HEK293T (cell line): Measurements from ENCODE around the gene CPSF4L.
"Not testable (repeated sequence)": the region's sequence is repeated elsewhere in the genome, so short reads cannot be mapped to it uniquely, and the experiment has no call there.

Experiments
- CTCF ChIA-PET: fragments of 350-600 bp; formaldehyde crosslinking; extraction: SDS; loops from one replicate; lab custom pipeline; 2021; ENCODE audit warnings: antibody characterized with exemption, inconsistent platforms; lab: Yijun Ruan, JAX
- POLR2A ChIA-PET: fragments of 350-600 bp; formaldehyde crosslinking; extraction: SDS; loops from one replicate; lab custom pipeline; 2020; ENCODE audit warnings: antibody characterized with exemption, inconsistent platforms; lab: Yijun Ruan, JAX
- DNase-seq: peaks from one replicate; pipeline ENCODE4 v3.0.0; 2012; ENCODE audit warnings: mixed read lengths; ENCODE audit errors: extremely low spot score
- ARNT ChIP-seq: fragments of 450-650 bp; IDR thresholded peaks from 2 replicates; pipeline ENCODE4 v1.6.1; 2017; ENCODE audit warnings: mild to moderate bottlenecking
- BHLHE40 ChIP-seq: fragments of 450-650 bp; IDR thresholded peaks from 2 replicates; pipeline ENCODE4 v1.6.1; 2016; ENCODE audit warnings: mild to moderate bottlenecking, moderate library complexity, borderline replicate concordance
- CTBP1 ChIP-seq: fragments of 450-650 bp; IDR thresholded peaks from 2 replicates; pipeline ENCODE4 v1.6.1; 2016; ENCODE audit warnings: borderline replicate concordance
- ELF4 ChIP-seq: fragments of 450-650 bp; IDR thresholded peaks from 2 replicates; pipeline ENCODE4 v1.6.1; 2017; ENCODE audit warnings: antibody characterized with exemption
- FOXA1 ChIP-seq: fragments of 450-650 bp; IDR thresholded peaks from 2 replicates; pipeline ENCODE4 v1.6.1; 2016; ENCODE audit warnings: mild to moderate bottlenecking
- FOXK2 ChIP-seq: fragments of 450-650 bp; IDR thresholded peaks from 2 replicates; pipeline ENCODE4 v1.6.1; 2016; ENCODE audit warnings: mild to moderate bottlenecking
- FOXM1 ChIP-seq: fragments of 450-650 bp; IDR thresholded peaks from 2 replicates; pipeline ENCODE4 v1.6.1; 2017; ENCODE audit warnings: mild to moderate bottlenecking, borderline replicate concordance
- HDGF ChIP-seq: fragments of 450-650 bp; IDR thresholded peaks from 2 replicates; pipeline ENCODE4 v1.6.1; 2017; ENCODE audit warnings: antibody characterized with exemption, borderline replicate concordance
- L3MBTL2 ChIP-seq: fragments of 450-650 bp; conservative IDR thresholded peaks from 2 replicates; pipeline ENCODE4 v1.6.1; 2016; ENCODE audit warnings: mild to moderate bottlenecking
- LEF1 ChIP-seq: fragments of 450-650 bp; IDR thresholded peaks from 2 replicates; pipeline ENCODE4 v1.6.1; 2017; ENCODE audit warnings: mild to moderate bottlenecking, borderline replicate concordance
- NFRKB ChIP-seq: fragments of 450-650 bp; IDR thresholded peaks from 2 replicates; pipeline ENCODE4 v1.6.1; 2016; ENCODE audit warnings: mild to moderate bottlenecking, moderate library complexity
- PKNOX1 ChIP-seq: fragments of 450-650 bp; IDR thresholded peaks from 2 replicates; pipeline ENCODE4 v1.6.1; 2016
- SP1 ChIP-seq: fragments of 450-650 bp; IDR thresholded peaks from 2 replicates; pipeline ENCODE4 v1.6.1; 2017
- TARDBP ChIP-seq: fragments of 450-650 bp; IDR thresholded peaks from 2 replicates; pipeline ENCODE4 v1.6.1; 2016
- ZNF384 ChIP-seq: fragments of 450-650 bp; IDR thresholded peaks from 2 replicates; pipeline ENCODE4 v1.6.1; 2016

The CPSF4L gene

DNA sequence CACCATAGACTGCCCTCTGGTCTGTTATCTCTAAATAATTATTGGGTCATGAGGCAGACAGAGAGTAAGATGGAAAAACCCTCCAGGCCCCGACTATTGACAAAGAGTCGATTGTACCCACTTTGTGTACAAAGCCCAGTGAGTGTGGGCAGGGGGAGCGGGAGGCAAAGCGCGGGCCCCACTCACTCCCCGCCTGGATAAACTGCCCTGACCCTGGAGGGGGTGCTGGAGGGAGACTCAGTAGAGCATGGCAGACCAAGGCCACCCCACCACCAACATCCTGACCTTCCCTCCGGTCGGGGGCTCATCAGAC is 11.2 kb upstream of the CPSF4L start:
- CTCF ChIA-PET, result no interaction called here
- POLR2A ChIA-PET, result no interaction called here
- TF ChIP-seq SP1 (no peak), CTBP1 (no peak), ZNF384 (no peak), L3MBTL2 (no peak)
- no peak for DNase-seq

GRCh38 chr17:73271072-73271471 is 9.4 kb upstream of the CPSF4L start:
- no peak for DNase-seq
- POLR2A ChIA-PET, result interaction anchor here (0.9 kb wide), 1 partner anchor 41 kb away, joined by 3 read pairs; the partner anchor contains the start of gene CDC42EP4
- CTCF ChIA-PET, result interaction anchor here (0.6 kb wide), 1 partner anchor 99 kb away, joined by 3 read pairs; no protein-coding TSS in a partner anchor
- TF ChIP-seq ELF4 (no peak), FOXK2 (no peak)

DNA sequence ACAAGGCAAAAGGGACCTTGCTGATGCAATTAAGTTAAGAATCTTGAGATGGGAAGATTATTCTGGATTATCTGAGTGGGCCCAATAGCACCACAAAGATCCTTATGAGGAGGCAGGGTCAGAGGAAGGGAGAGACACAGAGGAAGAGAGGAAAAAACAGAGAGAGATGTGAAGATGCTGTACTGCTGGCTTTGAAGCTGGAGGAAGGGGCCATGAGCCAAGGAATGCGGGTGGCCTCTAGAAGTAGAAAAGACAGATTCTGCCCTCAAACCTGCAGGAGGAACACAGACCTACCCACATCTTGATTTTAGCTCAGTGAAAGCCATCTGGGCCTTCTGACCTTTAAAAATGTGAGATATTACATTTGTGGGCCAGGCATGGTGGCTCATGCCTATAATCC is 8.1 kb upstream of the CPSF4L start:
- TF ChIP-seq ZNF384 (no peak), FOXK2 (no peak), HDGF (no peak), FOXM1 (no peak), SP1 (no peak), FOXA1 (no peak), ARNT (no peak), ELF4 (no peak), TARDBP (no peak), NFRKB (no peak), L3MBTL2 (no peak), CTBP1 (no peak), BHLHE40 (no peak)
- DNase-seq, result no peak
- POLR2A ChIA-PET, result no interaction called here
- CTCF ChIA-PET, result no interaction called here

GRCh38 chr17:73269329-73269615 is 7.6 kb upstream of the CPSF4L start:
- POLR2A ChIA-PET, result no interaction called here
- no peak for TF ChIP-seq PKNOX1
- no peak for TF ChIP-seq LEF1
- no peak for TF ChIP-seq FOXA1
- TF ChIP-seq FOXM1, result no peak
- TF ChIP-seq CTBP1, result no peak
- no peak for TF ChIP-seq SP1
- no peak for TF ChIP-seq HDGF
- no peak for DNase-seq
- CTCF ChIA-PET, result no interaction called here

- CTCF ChIA-PET, result interaction anchor here (0.5 kb wide), 1 partner anchor 22 kb away, joined by 3 read pairs; no protein-coding TSS in a partner anchor
- POLR2A ChIA-PET, result interaction anchor here (1.0 kb wide), 1 partner anchor 37 kb away, joined by 3 read pairs; a partner anchor contains a TSS
- TF ChIP-seq SP1, result no peak
- no peak for TF ChIP-seq FOXM1
- no peak for TF ChIP-seq ARNT
- DNase-seq, result no peak
Measured at GRCh38 chr17:73268582-73269328, 7.1 kb upstream of the CPSF4L start.

GRCh38 chr17:73267648-73268537 is 6.2 kb upstream of the CPSF4L start:
- CTCF ChIA-PET, result interaction anchor here (0.5 kb wide), 1 partner anchor 21 kb away, joined by 3 read pairs; no protein-coding TSS in a partner anchor
- POLR2A ChIA-PET, result interaction anchor here (1.0 kb wide), 1 partner anchor 36 kb away, joined by 3 read pairs; a partner anchor contains a TSS
- DNase-seq, result no peak
- TF ChIP-seq FOXK2 (no peak), ZNF384 (no peak)

GRCh38 chr17:73266796-73267195 is 5.1 kb upstream of the CPSF4L start:
- no peak for TF ChIP-seq HDGF
- POLR2A ChIA-PET, result no interaction called here
- no peak for DNase-seq
- CTCF ChIA-PET, result interaction anchor here (1.1 kb wide), 1 partner anchor 44 kb away, joined by 3 read pairs; no protein-coding TSS in a partner anchor

GRCh38 chr17:73265646-73266640 is 4.3 kb upstream of the CPSF4L start:
- TF ChIP-seq NFRKB (no peak), CTBP1 (no peak)
- ChIA-PET POLR2A (no interaction called here), CTCF (interaction anchor here (1.1 kb wide), 1 partner anchor 45 kb away, joined by 3 read pairs; no protein-coding TSS in a partner anchor)
- no peak for DNase-seq

DNA sequence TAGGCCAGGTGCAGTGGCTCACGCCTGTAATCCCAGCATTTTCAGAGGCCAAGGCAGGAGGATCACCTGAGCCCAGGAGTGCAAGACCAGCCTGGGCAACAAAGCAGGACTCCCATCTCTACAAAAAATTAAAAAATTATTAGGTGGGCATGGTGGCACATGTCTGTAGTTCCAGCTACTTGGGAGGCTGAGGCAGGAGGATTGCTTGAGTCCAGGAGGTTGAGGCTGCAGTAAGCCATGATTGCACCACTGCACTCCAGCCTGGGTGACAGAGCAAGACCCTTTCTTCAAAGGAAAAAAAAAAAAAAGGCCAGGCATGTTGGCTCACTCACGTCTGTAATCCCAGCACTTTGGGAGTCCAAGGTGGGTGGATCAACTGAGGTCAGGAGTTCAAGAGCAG is 2.8 kb upstream of the CPSF4L start:
- CTCF ChIA-PET, POLR2A ChIA-PET, DNase-seq: not testable (repeated sequence)
